ENCODE data around the gene GID8. TPM values are rescaled to one million over a fixed set of nuclear protein-coding genes. Genes with fewer than 3 reads are reported as not detected.

Gene GID8
- total RNA-seq, 1 donor from 2014 or later = 29.7 TPM

DNA sequence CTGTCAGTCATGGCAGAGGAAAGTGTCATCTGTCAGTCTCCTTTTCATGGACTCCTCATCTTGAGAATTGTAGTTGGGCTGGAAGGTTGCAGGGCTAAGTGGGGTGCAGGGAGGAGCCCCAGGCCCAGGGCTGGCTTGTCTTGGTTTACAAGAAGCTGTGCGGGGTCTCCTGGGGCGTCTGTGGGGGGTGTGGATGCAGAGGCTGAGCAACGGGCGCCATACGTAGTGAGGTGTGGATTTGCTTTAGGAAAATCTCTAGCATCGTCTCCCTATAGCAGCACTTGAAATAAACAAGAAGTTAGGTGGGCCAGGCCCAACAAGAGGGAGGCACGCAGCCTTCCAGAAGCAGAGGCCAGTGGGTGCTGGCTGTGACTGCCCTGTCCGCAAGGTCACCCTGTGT is 12.8 kb downstream of the GID8 start:
- Mint-ChIP-seq H3K27me3 (ENCODE audit: low read depth) (no peaks in the 10 kb centered on the region), H3K27ac (ENCODE audit: unreplicated experiment) (no peak overlapping the region), H3K4me1 (ENCODE audit: low read depth) (peaks cover 8% of the 10 kb centered on the region), H3K36me3 (ENCODE audit: low read depth) (peaks cover 23% of the 10 kb centered on the region), H3K9me3 (ENCODE audit: low read depth) (peaks cover 4% of the 10 kb centered on the region), H3K4me3 (ENCODE audit: unreplicated experiment) (no peak overlapping the region)
- TF ChIP-seq, protein P1, sequence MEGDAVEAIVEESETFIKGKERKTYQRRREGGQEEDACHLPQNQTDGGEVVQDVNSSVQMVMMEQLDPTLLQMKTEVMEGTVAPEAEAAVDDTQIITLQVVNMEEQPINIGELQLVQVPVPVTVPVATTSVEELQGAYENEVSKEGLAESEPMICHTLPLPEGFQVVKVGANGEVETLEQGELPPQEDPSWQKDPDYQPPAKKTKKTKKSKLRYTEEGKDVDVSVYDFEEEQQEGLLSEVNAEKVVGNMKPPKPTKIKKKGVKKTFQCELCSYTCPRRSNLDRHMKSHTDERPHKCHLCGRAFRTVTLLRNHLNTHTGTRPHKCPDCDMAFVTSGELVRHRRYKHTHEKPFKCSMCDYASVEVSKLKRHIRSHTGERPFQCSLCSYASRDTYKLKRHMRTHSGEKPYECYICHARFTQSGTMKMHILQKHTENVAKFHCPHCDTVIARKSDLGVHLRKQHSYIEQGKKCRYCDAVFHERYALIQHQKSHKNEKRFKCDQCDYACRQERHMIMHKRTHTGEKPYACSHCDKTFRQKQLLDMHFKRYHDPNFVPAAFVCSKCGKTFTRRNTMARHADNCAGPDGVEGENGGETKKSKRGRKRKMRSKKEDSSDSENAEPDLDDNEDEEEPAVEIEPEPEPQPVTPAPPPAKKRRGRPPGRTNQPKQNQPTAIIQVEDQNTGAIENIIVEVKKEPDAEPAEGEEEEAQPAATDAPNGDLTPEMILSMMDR (IDR thresholded peaks at IDR 0.05) = no peak
- no peak for DNase-seq (ENCODE audit: low spot score)

DNA sequence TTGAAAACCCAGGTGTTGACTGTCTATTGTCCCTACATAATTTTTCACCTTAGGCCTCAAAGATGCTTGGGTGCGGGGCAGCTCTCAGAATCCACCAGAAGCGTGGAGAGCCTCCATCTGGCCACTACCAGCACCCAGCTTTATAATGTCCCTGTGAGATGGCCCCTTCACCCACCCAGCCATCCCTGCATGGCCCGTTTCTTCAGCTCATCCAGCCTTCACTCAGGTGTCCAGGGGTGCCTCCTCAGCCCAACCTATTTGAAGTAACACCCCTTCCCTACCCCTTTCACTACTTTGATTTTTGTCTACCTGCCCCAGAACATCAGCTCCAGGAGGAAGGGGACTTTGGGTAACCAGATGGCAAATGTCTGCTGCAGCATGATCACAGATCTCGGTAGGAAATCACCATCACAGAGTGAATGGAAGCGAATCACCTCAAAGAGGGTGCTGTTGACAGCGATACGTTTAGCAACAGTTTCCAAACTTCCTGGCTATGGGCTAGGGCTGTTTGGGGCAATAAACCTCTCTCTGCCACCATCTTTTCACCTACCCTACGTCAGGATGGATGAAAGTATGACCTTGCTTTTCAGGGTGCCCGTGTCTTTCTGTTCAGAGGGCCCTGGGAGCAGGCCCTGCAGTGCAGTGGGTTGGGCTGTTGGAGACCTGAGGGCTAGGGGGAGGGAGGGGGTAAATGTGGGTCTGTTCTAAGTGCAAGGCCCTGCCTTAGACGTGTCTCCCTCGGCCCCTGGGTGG is 13.4 kb downstream of the GID8 start:
- no peak for DNase-seq (ENCODE audit: low spot score)
- peaks cover 8% of the 10 kb centered on the region for H3K4me1 Mint-ChIP-seq (ENCODE audit: low read depth)
- H3K27ac Mint-ChIP-seq (ENCODE audit: unreplicated experiment) = no peak overlapping the region
- H3K4me3 Mint-ChIP-seq (ENCODE audit: unreplicated experiment) = no peak overlapping the region
- peaks cover 19% of the 10 kb centered on the region for H3K36me3 Mint-ChIP-seq (ENCODE audit: low read depth)
- H3K27me3 Mint-ChIP-seq (ENCODE audit: low read depth) = no peaks in the 10 kb centered on the region
- H3K9me3 Mint-ChIP-seq (ENCODE audit: low read depth) = peaks cover 4% of the 10 kb centered on the region
- TF ChIP-seq, protein P1 (IDR thresholded peaks at IDR 0.05) = no peak

DNA sequence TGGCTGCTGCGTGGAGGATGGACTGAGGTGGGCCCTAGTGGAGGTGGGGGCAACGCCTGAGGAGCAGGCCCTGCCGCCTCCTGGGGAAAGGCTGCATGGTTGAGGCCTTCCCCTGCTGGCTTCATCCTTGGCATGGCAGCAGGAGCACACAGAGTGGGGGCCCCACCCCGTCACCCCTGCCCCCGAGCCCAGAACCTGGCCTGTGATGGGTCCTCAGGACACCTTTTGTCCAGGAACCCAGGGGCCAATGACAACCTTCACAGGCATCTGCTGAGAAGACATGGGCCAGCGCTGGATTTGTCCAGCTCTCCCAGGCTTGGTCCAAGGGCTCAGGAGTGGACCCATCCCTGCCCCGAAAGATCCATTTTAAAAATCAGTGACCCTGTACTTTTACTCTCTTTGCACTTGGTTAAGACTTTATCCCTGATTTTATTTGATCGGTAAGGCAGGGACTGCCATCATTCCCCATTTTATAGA is 14.0 kb downstream of the GID8 start:
- no peaks in the 10 kb centered on the region for H3K27me3 Mint-ChIP-seq (ENCODE audit: low read depth)
- peaks cover 8% of the 10 kb centered on the region for H3K4me1 Mint-ChIP-seq (ENCODE audit: low read depth)
- H3K4me3 Mint-ChIP-seq (ENCODE audit: unreplicated experiment) = no peak overlapping the region
- peaks cover 19% of the 10 kb centered on the region for H3K36me3 Mint-ChIP-seq (ENCODE audit: low read depth)
- peaks cover 4% of the 10 kb centered on the region for H3K9me3 Mint-ChIP-seq (ENCODE audit: low read depth)
- TF ChIP-seq, protein P1 (IDR thresholded peaks at IDR 0.05) = no peak
- no peak for DNase-seq (ENCODE audit: low spot score)
- H3K27ac Mint-ChIP-seq (ENCODE audit: unreplicated experiment) = no peak overlapping the region

DNA sequence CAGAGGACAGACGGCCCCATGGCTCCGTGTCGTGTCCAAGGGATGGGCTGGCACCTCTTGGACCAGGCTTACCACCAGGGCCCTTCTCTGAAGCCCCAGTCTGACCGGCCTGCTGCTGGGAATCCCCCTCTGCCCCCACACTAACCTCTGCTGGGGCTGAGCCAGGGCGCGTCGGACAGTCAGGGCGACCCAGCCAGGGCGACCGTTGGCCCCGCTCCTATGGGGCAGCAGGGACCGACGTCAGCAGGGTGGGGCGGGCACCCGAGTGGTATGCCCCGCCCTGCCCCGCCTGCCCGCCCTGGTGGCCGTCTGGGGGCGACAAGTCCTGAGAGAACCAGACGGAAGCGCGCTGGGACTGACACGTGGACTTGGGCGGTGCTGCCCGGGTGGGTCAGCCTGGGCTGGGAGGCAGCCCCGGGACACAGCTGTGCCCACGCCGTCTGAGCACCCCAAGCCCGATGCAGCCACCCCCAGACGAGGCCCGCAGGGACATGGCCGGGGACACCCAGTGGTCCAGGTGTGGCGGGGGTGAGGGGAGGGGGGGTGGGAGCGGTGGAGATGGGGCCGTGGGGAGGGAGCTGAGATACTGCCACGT is 14.5 kb downstream of the GID8 start, which contains the start of gene SLC17A9:
Gene SLC17A9, plus strand, starts transcription at position 337 of the 595 bp plus-strand sequence. Its CDS starts 122 bp downstream, at position 459.
- DNase-seq (ENCODE audit: low spot score) = no peak

More for the DNA sequence above, 14.5 kb downstream of the GID8 start, which contains the start of gene SLC17A9:
- no peak within 1 kb of the TSS for H3K27ac Mint-ChIP-seq (ENCODE audit: unreplicated experiment)
- H3K4me3 Mint-ChIP-seq (ENCODE audit: unreplicated experiment) = no peak within 1 kb of the TSS
- peaks cover 8% of the 10 kb centered on the region for H3K4me1 Mint-ChIP-seq (ENCODE audit: low read depth)
- peaks cover 4% of the 10 kb centered on the region for H3K9me3 Mint-ChIP-seq (ENCODE audit: low read depth)
- peaks cover 14% of the 10 kb centered on the region for H3K36me3 Mint-ChIP-seq (ENCODE audit: low read depth)
- TF ChIP-seq, protein P1 (IDR thresholded peaks at IDR 0.05) = no peak
- H3K27me3 Mint-ChIP-seq (ENCODE audit: low read depth) = no peaks in the 10 kb centered on the region

Data from chondrocyte (in vitro differentiated cells).